H1 (cell line): Measurements from ENCODE around the gene OTOP1. TPM values are rescaled to one million over a fixed set of nuclear protein-coding genes. Genes with fewer than 3 reads are reported as not detected.
"Not testable (repeated sequence)": the region's sequence is repeated elsewhere in the genome, so short reads cannot be mapped to it uniquely, and the experiment has no call there.

Source experiments
- CTCF ChIA-PET: fragments of 300-600 bp; sonication (Branson Sonifier 250); formaldehyde crosslinking; loops from one replicate; lab custom pipeline; 2021; ENCODE audit not compliant: partially characterized antibody; lab: Charles Lee
- POLR2A ChIA-PET: fragments of 300-600 bp; sonication (Branson Sonifier 250); formaldehyde crosslinking; loops from one replicate; lab custom pipeline; 2021; ENCODE audit warnings: inconsistent platforms; ENCODE audit not compliant: partially characterized antibody; lab: Charles Lee
- DNase-seq, 2 experiments: peaks; one replicate each; pipeline versions ENCODE4 v3.0.0 to v3.0.0-alpha.2; 2010 to 2022; ENCODE audit warnings: low spot score in 2 of 2, low read depth in 1 of 2, mixed read lengths in 1 of 2
- FAIRE-seq: peaks from 2 replicates; lab custom pipeline; 2011; peaks lifted over from hg19 to GRCh38; lab: Jason Lieb, UNC
- H2AFZ ChIP-seq: 2 replicates; pipeline ENCODE4 v1.8.1; 2012; ENCODE audit warnings: low read length, inconsistent platforms
- H2AK5ac ChIP-seq: 2 replicates; pipeline ENCODE4 v1.6.1; 2013; ENCODE audit warnings: low read depth, low read length
- H2BK120ac ChIP-seq: replicated peaks from 2 replicates; pipeline ENCODE3; 2013; ENCODE audit warnings: low read depth, low read length, inconsistent platforms
- H2BK12ac ChIP-seq: 2 replicates; pipeline ENCODE4 v1.6.1; 2013; ENCODE audit warnings: low read depth, low read length
- H2BK15ac ChIP-seq: 2 replicates; pipeline ENCODE4 v1.6.1; 2013; ENCODE audit warnings: low read length
- H2BK20ac ChIP-seq: 2 replicates; pipeline ENCODE4 v1.6.1; 2013; ENCODE audit warnings: low read length
- H2BK5ac ChIP-seq: 2 replicates; pipeline ENCODE4 v1.6.1; 2013; ENCODE audit warnings: low read depth, low read length
- H3K14ac ChIP-seq: 2 replicates; pipeline ENCODE4 v1.6.1; 2013; ENCODE audit warnings: inconsistent platforms; ENCODE audit not compliant: insufficient read length
- H3K18ac ChIP-seq: 2 replicates; pipeline ENCODE4 v1.6.1; 2013; ENCODE audit warnings: low read length; ENCODE audit errors: extremely low read depth
- H3K23ac ChIP-seq: 2 replicates; pipeline ENCODE4 v1.6.1; 2013; ENCODE audit warnings: inconsistent platforms; ENCODE audit not compliant: insufficient read length
- H3K23me2 ChIP-seq: 2 replicates; pipeline ENCODE4 v1.6.1; 2013; ENCODE audit warnings: low read depth, low read length
- H3K27ac ChIP-seq: 2 replicates; pipeline ENCODE4 v1.6.1; 2011; ENCODE audit warnings: low read depth, low read length, inconsistent platforms
- H3K27me3 ChIP-seq, 4 experiments: replicated peaks in 1 of 4; 1 replicate in 1 of 4; 2 replicates in 3 of 4; pipeline versions ENCODE4 v1.6.1 to v1.8.1; 2011 to 2013; ENCODE audit warnings: low read length in 3 of 4, mild to moderate bottlenecking in 3 of 4, inconsistent platforms in 2 of 4, mixed read lengths in 2 of 4, moderate library complexity in 1 of 4; ENCODE audit not compliant: control insufficient read depth in 3 of 4, insufficient read depth in 3 of 4; ENCODE audit errors: extremely low read depth in 1 of 4
- H3K36me3 ChIP-seq, 4 experiments: 2 replicates each; pipeline versions ENCODE4 v1.6.1 to v1.8.1; 2011 to 2013; ENCODE audit warnings: mild to moderate bottlenecking in 4 of 4, low read length in 3 of 4, moderate library complexity in 2 of 4, control low read depth in 1 of 4, inconsistent platforms in 1 of 4; ENCODE audit not compliant: insufficient read depth in 4 of 4, control insufficient read depth in 2 of 4
- H3K4ac ChIP-seq: replicated peaks from 2 replicates; pipeline ENCODE3; 2013; ENCODE audit warnings: low read length, low read depth, mixed read lengths, inconsistent platforms; ENCODE audit not compliant: insufficient read length
- H3K4me1 ChIP-seq, 4 experiments: replicated peaks in 1 of 4; 1 replicate in 1 of 4; 2 replicates in 3 of 4; pipeline versions ENCODE4 v1.6.1 to v1.8.1; 2011 to 2013; ENCODE audit warnings: low read length in 3 of 4, inconsistent platforms in 2 of 4, mixed read lengths in 1 of 4; ENCODE audit not compliant: insufficient read depth in 4 of 4, control insufficient read depth in 3 of 4
- H3K4me2 ChIP-seq, 2 experiments: 2 replicates each; pipeline versions ENCODE4 v1.6.1 to v1.8.1; 2011 to 2013; ENCODE audit warnings: low read depth in 2 of 2, low read length in 2 of 2, control low read depth in 1 of 2, inconsistent platforms in 1 of 2, mild to moderate bottlenecking in 1 of 2; ENCODE audit not compliant: insufficient read depth in 1 of 2
- H3K4me3 ChIP-seq, 4 experiments: fragments of 200-600, 300-600 bp in 1 of 4; sonication (generic), shearing (Covaris generic), sonication (Bioruptor Twin) in 1 of 4; 2 replicates each; pipeline versions ENCODE4 v1.5.1 to v1.8.1; 2011 to 2016; ENCODE audit warnings: low read length in 4 of 4, low read depth in 3 of 4, control low read depth in 2 of 4, inconsistent platforms in 2 of 4, mild to moderate bottlenecking in 2 of 4, mixed read lengths in 1 of 4, moderate library complexity in 1 of 4; ENCODE audit not compliant: insufficient read depth in 2 of 4; ENCODE audit errors: extremely low read depth in 1 of 4
- H3K56ac ChIP-seq: replicated peaks from 2 replicates; pipeline ENCODE3; 2013; ENCODE audit warnings: low read depth, mild to moderate bottlenecking, mixed read lengths, low read length, inconsistent platforms; ENCODE audit not compliant: insufficient read length
- H3K79me1 ChIP-seq: 2 replicates; pipeline ENCODE4 v1.6.1; 2013; ENCODE audit warnings: low read depth, low read length, control low read depth
- H3K79me2 ChIP-seq, 2 experiments: 2 replicates each; pipeline versions ENCODE4 v1.6.1 to v1.8.1; 2012 to 2013; ENCODE audit warnings: low read length in 2 of 2, mild to moderate bottlenecking in 2 of 2, inconsistent platforms in 1 of 2; ENCODE audit not compliant: insufficient read depth in 2 of 2, control insufficient read depth in 1 of 2
- H3K9ac ChIP-seq, 4 experiments: replicated peaks in 1 of 4; 1 replicate in 1 of 4; 2 replicates in 3 of 4; pipeline versions ENCODE4 v1.6.1 to v1.8.1; 2011 to 2013; ENCODE audit warnings: low read depth in 3 of 4, low read length in 3 of 4, control low read depth in 2 of 4, mild to moderate bottlenecking in 2 of 4, moderate library complexity in 2 of 4, inconsistent platforms in 1 of 4; ENCODE audit errors: extremely low read depth in 1 of 4
- H3K9me3 ChIP-seq, 2 experiments: 2 replicates each; pipeline versions ENCODE4 v1.6.1 to v1.8.1; 2012 to 2013; ENCODE audit warnings: mild to moderate bottlenecking in 2 of 2, moderate library complexity in 2 of 2, control low read depth in 1 of 2, inconsistent platforms in 1 of 2, low read depth in 1 of 2, low read length in 1 of 2, mixed read lengths in 1 of 2; ENCODE audit not compliant: insufficient read depth in 2 of 2
- H4K20me1 ChIP-seq, 2 experiments: replicated peaks in 1 of 2; 2 replicates each; pipeline versions ENCODE3 to v1.8.1; 2011 to 2013; ENCODE audit warnings: inconsistent platforms in 2 of 2, low read length in 2 of 2, mild to moderate bottlenecking in 1 of 2; ENCODE audit not compliant: insufficient read depth in 2 of 2, control insufficient read depth in 1 of 2
- H4K5ac ChIP-seq: 2 replicates; pipeline ENCODE4 v1.6.1; 2013; ENCODE audit warnings: low read length, low read depth, mixed read lengths, inconsistent platforms; ENCODE audit not compliant: insufficient read length
- H4K8ac ChIP-seq: 2 replicates; pipeline ENCODE4 v1.8.0; 2013; ENCODE audit warnings: mild to moderate bottlenecking, moderate library complexity, low read length, inconsistent platforms; ENCODE audit not compliant: insufficient read depth; ENCODE audit errors: extremely low read depth
- H4K91ac ChIP-seq: replicated peaks from 2 replicates; pipeline ENCODE3; 2013; ENCODE audit warnings: low read length, mixed read lengths, inconsistent platforms; ENCODE audit not compliant: insufficient read length
- WGBS, 2 experiments: shearing (Covaris generic) in 1 of 2; methylation state at CpG; one replicate each; pipeline versions ENCODE4 v1.1.6 to v1.1.7; 2013 to 2015; ENCODE audit warnings: low lambda C conversion rate in 2 of 2, mixed read lengths in 2 of 2, inconsistent platforms in 1 of 2, low coverage in 1 of 2, missing lambda C conversion rate in 1 of 2; ENCODE audit not compliant: insufficient replicate concordance in 2 of 2, insufficient coverage in 1 of 2, insufficient read length in 1 of 2; ENCODE audit errors: extremely low coverage in 1 of 2, missing lambda C conversion rate in 1 of 2; 5-methylcytosine and 5-hydroxymethylcytosine counted together
- polyA plus RNA-seq, 7 experiments: library from polyadenylated mRNA; depleted of rRNA in 3 of 7; stranded (reverse) in 5 of 7; unstranded in 2 of 7; fragments of >200 nt in 5 of 7; fragments of 200-250 nt in 2 of 7; gene quantifications; 1 replicate in 5 of 7; 2 replicates in 1 of 7; 4 replicates in 1 of 7; pipeline versions ENCODE4 v1.2.1 to v1.2.3, GENCODE V29; 2011 to 2013; ENCODE audit warnings: missing spikeins in 2 of 7, mixed read lengths in 2 of 7
- total RNA-seq: library from RNA; stranded (reverse); fragmentation: NEBNext Ultra II Directional; extraction: Animal tissue kit (Norgen Biotek cat#: 25700); gene quantifications from 2 replicates; pipeline ENCODE4 v1.2.1, GENCODE V29; 2021

The OTOP1 gene
- total and polyA plus RNA-seq, 2 of the 8 experiments (the other 6 are each of a cell fraction or from before 2014, with no cell fraction given), result not detected

GRCh38 chr4:4257705-4258104, 31.0 kb upstream of the OTOP1 start:
- FAIRE-seq, result not testable (repeated sequence)

More at GRCh38 chr4:4257705-4258104, 31.0 kb upstream of the OTOP1 start:
- H3K56ac ChIP-seq, H3K4ac ChIP-seq, H3K27me3 ChIP-seq, H2BK15ac ChIP-seq, H3K23ac ChIP-seq, H4K5ac ChIP-seq, H2BK20ac ChIP-seq, H2AFZ ChIP-seq, H4K91ac ChIP-seq, DNase-seq, H3K27ac ChIP-seq, H3K9ac ChIP-seq, H3K79me1 ChIP-seq, H2BK5ac ChIP-seq, H4K20me1 ChIP-seq, H4K8ac ChIP-seq, H2BK120ac ChIP-seq, H2AK5ac ChIP-seq, H3K9me3 ChIP-seq, CTCF ChIA-PET, POLR2A ChIA-PET, H3K14ac ChIP-seq, H3K4me3 ChIP-seq, H3K4me2 ChIP-seq, H3K23me2 ChIP-seq, H3K18ac ChIP-seq, H3K4me1 ChIP-seq, H3K79me2 ChIP-seq, H3K36me3 ChIP-seq, H2BK12ac ChIP-seq: not testable (repeated sequence)
- WGBS, 2 experiments, result 91% methylated on average over 3 of the region's 3 CpGs; no CpG with 5 or more reads in 1 of the 2 experiments
